H1 (cell line): ENCODE data around the gene OLIG2. TPM values are rescaled to one million over a fixed set of nuclear protein-coding genes. Genes with fewer than 3 reads are reported as not detected.

Experiments
- CTCF ChIA-PET: fragments of 300-600 bp; sonication (Branson Sonifier 250); formaldehyde crosslinking; loops from one replicate; lab custom pipeline; 2021; ENCODE audit not compliant: partially characterized antibody; lab: Charles Lee
- POLR2A ChIA-PET: fragments of 300-600 bp; sonication (Branson Sonifier 250); formaldehyde crosslinking; loops from one replicate; lab custom pipeline; 2021; ENCODE audit warnings: inconsistent platforms; ENCODE audit not compliant: partially characterized antibody; lab: Charles Lee
- DNase-seq, 2 experiments: peaks; one replicate each; pipeline versions ENCODE4 v3.0.0 to v3.0.0-alpha.2; 2010 to 2022; ENCODE audit warnings: low spot score in 2 of 2, low read depth in 1 of 2, mixed read lengths in 1 of 2
- FAIRE-seq: peaks from 2 replicates; lab custom pipeline; 2011; peaks lifted over from hg19 to GRCh38; lab: Jason Lieb, UNC
- H2AFZ ChIP-seq: 2 replicates; pipeline ENCODE4 v1.8.1; 2012; ENCODE audit warnings: low read length, inconsistent platforms
- H2AK5ac ChIP-seq: 2 replicates; pipeline ENCODE4 v1.6.1; 2013; ENCODE audit warnings: low read depth, low read length
- H2BK120ac ChIP-seq: replicated peaks from 2 replicates; pipeline ENCODE3; 2013; ENCODE audit warnings: low read depth, low read length, inconsistent platforms
- H2BK12ac ChIP-seq: 2 replicates; pipeline ENCODE4 v1.6.1; 2013; ENCODE audit warnings: low read depth, low read length
- H2BK15ac ChIP-seq: 2 replicates; pipeline ENCODE4 v1.6.1; 2013; ENCODE audit warnings: low read length
- H2BK20ac ChIP-seq: 2 replicates; pipeline ENCODE4 v1.6.1; 2013; ENCODE audit warnings: low read length
- H2BK5ac ChIP-seq: 2 replicates; pipeline ENCODE4 v1.6.1; 2013; ENCODE audit warnings: low read depth, low read length
- H3K14ac ChIP-seq: 2 replicates; pipeline ENCODE4 v1.6.1; 2013; ENCODE audit warnings: inconsistent platforms; ENCODE audit not compliant: insufficient read length
- H3K18ac ChIP-seq: 2 replicates; pipeline ENCODE4 v1.6.1; 2013; ENCODE audit warnings: low read length; ENCODE audit errors: extremely low read depth
- H3K23ac ChIP-seq: 2 replicates; pipeline ENCODE4 v1.6.1; 2013; ENCODE audit warnings: inconsistent platforms; ENCODE audit not compliant: insufficient read length
- H3K23me2 ChIP-seq: 2 replicates; pipeline ENCODE4 v1.6.1; 2013; ENCODE audit warnings: low read depth, low read length
- H3K27ac ChIP-seq: 2 replicates; pipeline ENCODE4 v1.6.1; 2011; ENCODE audit warnings: low read depth, low read length, inconsistent platforms
- H3K27me3 ChIP-seq, 4 experiments: replicated peaks in 1 of 4; 1 replicate in 1 of 4; 2 replicates in 3 of 4; pipeline versions ENCODE4 v1.6.1 to v1.8.1; 2011 to 2013; ENCODE audit warnings: low read length in 3 of 4, mild to moderate bottlenecking in 3 of 4, inconsistent platforms in 2 of 4, mixed read lengths in 2 of 4, moderate library complexity in 1 of 4; ENCODE audit not compliant: control insufficient read depth in 3 of 4, insufficient read depth in 3 of 4; ENCODE audit errors: extremely low read depth in 1 of 4
- H3K36me3 ChIP-seq, 4 experiments: 2 replicates each; pipeline versions ENCODE4 v1.6.1 to v1.8.1; 2011 to 2013; ENCODE audit warnings: mild to moderate bottlenecking in 4 of 4, low read length in 3 of 4, moderate library complexity in 2 of 4, control low read depth in 1 of 4, inconsistent platforms in 1 of 4; ENCODE audit not compliant: insufficient read depth in 4 of 4, control insufficient read depth in 2 of 4
- H3K4ac ChIP-seq: replicated peaks from 2 replicates; pipeline ENCODE3; 2013; ENCODE audit warnings: low read length, low read depth, mixed read lengths, inconsistent platforms; ENCODE audit not compliant: insufficient read length
- H3K4me1 ChIP-seq, 4 experiments: replicated peaks in 1 of 4; 1 replicate in 1 of 4; 2 replicates in 3 of 4; pipeline versions ENCODE4 v1.6.1 to v1.8.1; 2011 to 2013; ENCODE audit warnings: low read length in 3 of 4, inconsistent platforms in 2 of 4, mixed read lengths in 1 of 4; ENCODE audit not compliant: insufficient read depth in 4 of 4, control insufficient read depth in 3 of 4
- H3K4me2 ChIP-seq, 2 experiments: 2 replicates each; pipeline versions ENCODE4 v1.6.1 to v1.8.1; 2011 to 2013; ENCODE audit warnings: low read depth in 2 of 2, low read length in 2 of 2, control low read depth in 1 of 2, inconsistent platforms in 1 of 2, mild to moderate bottlenecking in 1 of 2; ENCODE audit not compliant: insufficient read depth in 1 of 2
- H3K4me3 ChIP-seq, 4 experiments: fragments of 200-600, 300-600 bp in 1 of 4; sonication (generic), shearing (Covaris generic), sonication (Bioruptor Twin) in 1 of 4; 2 replicates each; pipeline versions ENCODE4 v1.5.1 to v1.8.1; 2011 to 2016; ENCODE audit warnings: low read length in 4 of 4, low read depth in 3 of 4, control low read depth in 2 of 4, inconsistent platforms in 2 of 4, mild to moderate bottlenecking in 2 of 4, mixed read lengths in 1 of 4, moderate library complexity in 1 of 4; ENCODE audit not compliant: insufficient read depth in 2 of 4; ENCODE audit errors: extremely low read depth in 1 of 4
- H3K56ac ChIP-seq: replicated peaks from 2 replicates; pipeline ENCODE3; 2013; ENCODE audit warnings: low read depth, mild to moderate bottlenecking, mixed read lengths, low read length, inconsistent platforms; ENCODE audit not compliant: insufficient read length
- H3K79me1 ChIP-seq: 2 replicates; pipeline ENCODE4 v1.6.1; 2013; ENCODE audit warnings: low read depth, low read length, control low read depth
- H3K79me2 ChIP-seq, 2 experiments: 2 replicates each; pipeline versions ENCODE4 v1.6.1 to v1.8.1; 2012 to 2013; ENCODE audit warnings: low read length in 2 of 2, mild to moderate bottlenecking in 2 of 2, inconsistent platforms in 1 of 2; ENCODE audit not compliant: insufficient read depth in 2 of 2, control insufficient read depth in 1 of 2
- H3K9ac ChIP-seq, 4 experiments: replicated peaks in 1 of 4; 1 replicate in 1 of 4; 2 replicates in 3 of 4; pipeline versions ENCODE4 v1.6.1 to v1.8.1; 2011 to 2013; ENCODE audit warnings: low read depth in 3 of 4, low read length in 3 of 4, control low read depth in 2 of 4, mild to moderate bottlenecking in 2 of 4, moderate library complexity in 2 of 4, inconsistent platforms in 1 of 4; ENCODE audit errors: extremely low read depth in 1 of 4
- H3K9me3 ChIP-seq, 2 experiments: 2 replicates each; pipeline versions ENCODE4 v1.6.1 to v1.8.1; 2012 to 2013; ENCODE audit warnings: mild to moderate bottlenecking in 2 of 2, moderate library complexity in 2 of 2, control low read depth in 1 of 2, inconsistent platforms in 1 of 2, low read depth in 1 of 2, low read length in 1 of 2, mixed read lengths in 1 of 2; ENCODE audit not compliant: insufficient read depth in 2 of 2
- H4K20me1 ChIP-seq, 2 experiments: replicated peaks in 1 of 2; 2 replicates each; pipeline versions ENCODE3 to v1.8.1; 2011 to 2013; ENCODE audit warnings: inconsistent platforms in 2 of 2, low read length in 2 of 2, mild to moderate bottlenecking in 1 of 2; ENCODE audit not compliant: insufficient read depth in 2 of 2, control insufficient read depth in 1 of 2
- H4K5ac ChIP-seq: 2 replicates; pipeline ENCODE4 v1.6.1; 2013; ENCODE audit warnings: low read length, low read depth, mixed read lengths, inconsistent platforms; ENCODE audit not compliant: insufficient read length
- H4K8ac ChIP-seq: 2 replicates; pipeline ENCODE4 v1.8.0; 2013; ENCODE audit warnings: mild to moderate bottlenecking, moderate library complexity, low read length, inconsistent platforms; ENCODE audit not compliant: insufficient read depth; ENCODE audit errors: extremely low read depth
- H4K91ac ChIP-seq: replicated peaks from 2 replicates; pipeline ENCODE3; 2013; ENCODE audit warnings: low read length, mixed read lengths, inconsistent platforms; ENCODE audit not compliant: insufficient read length
- CTCF ChIP-seq, 3 experiments: IDR thresholded peaks; 1 replicate in 2 of 3; 2 replicates in 1 of 3; pipeline versions ENCODE4 v1.5.1 to v1.6.1; 2011; ENCODE audit warnings: low read length in 3 of 3, mild to moderate bottlenecking in 3 of 3, inconsistent platforms in 2 of 3, low read depth in 1 of 3, moderate library complexity in 1 of 3; ENCODE audit not compliant: insufficient read depth in 1 of 3; ENCODE audit errors: control extremely low read depth in 1 of 3
- JUND ChIP-seq: IDR thresholded peaks from 2 replicates; pipeline ENCODE4 v1.6.1; 2011; ENCODE audit warnings: mild to moderate bottlenecking, improper control_type of control experiment, low read length
- KDM1A ChIP-seq: fragments of 200-600, 300-600 bp; sonication (generic); IDR thresholded peaks from 2 replicates; pipeline ENCODE4 v1.7.1; 2016; ENCODE audit warnings: mild to moderate bottlenecking, low read length, borderline replicate concordance
- SP2 ChIP-seq: IDR thresholded peaks from 2 replicates; pipeline ENCODE4 v1.6.1; 2012; ENCODE audit warnings: mild to moderate bottlenecking, low read length, inconsistent platforms
- TAF7 ChIP-seq: optimal IDR thresholded peaks from 2 replicates; pipeline ENCODE3; 2011; ENCODE audit warnings: low read depth, mild to moderate bottlenecking, inconsistent platforms, low read length, moderate library complexity, borderline replicate concordance
- WGBS, 2 experiments: shearing (Covaris generic) in 1 of 2; methylation state at CpG; one replicate each; pipeline versions ENCODE4 v1.1.6 to v1.1.7; 2013 to 2015; ENCODE audit warnings: low lambda C conversion rate in 2 of 2, mixed read lengths in 2 of 2, inconsistent platforms in 1 of 2, low coverage in 1 of 2, missing lambda C conversion rate in 1 of 2; ENCODE audit not compliant: insufficient replicate concordance in 2 of 2, insufficient coverage in 1 of 2, insufficient read length in 1 of 2; ENCODE audit errors: extremely low coverage in 1 of 2, missing lambda C conversion rate in 1 of 2; 5-methylcytosine and 5-hydroxymethylcytosine counted together
- polyA plus RNA-seq, 7 experiments: library from polyadenylated mRNA; depleted of rRNA in 3 of 7; stranded (reverse) in 5 of 7; unstranded in 2 of 7; fragments of >200 nt in 5 of 7; fragments of 200-250 nt in 2 of 7; gene quantifications; 1 replicate in 5 of 7; 2 replicates in 1 of 7; 4 replicates in 1 of 7; pipeline versions ENCODE4 v1.2.1 to v1.2.3, GENCODE V29; 2011 to 2013; ENCODE audit warnings: missing spikeins in 2 of 7, mixed read lengths in 2 of 7
- total RNA-seq: library from RNA; stranded (reverse); fragmentation: NEBNext Ultra II Directional; extraction: Animal tissue kit (Norgen Biotek cat#: 25700); gene quantifications from 2 replicates; pipeline ENCODE4 v1.2.1, GENCODE V29; 2021

The OLIG2 gene
- total and polyA plus RNA-seq, 2 of the 8 experiments (the other 6 are each of a cell fraction or from before 2014, with no cell fraction given), result 0.79 TPM; not detected in 1

- H3K18ac ChIP-seq, result no peak overlapping the region
- no peaks in the 10 kb centered on the region for H3K79me1 ChIP-seq
- H2BK120ac ChIP-seq, result no peak overlapping the region
- H3K56ac ChIP-seq, result no peak overlapping the region
- no peak overlapping the region for H3K9ac ChIP-seq
- POLR2A ChIA-PET, result no interaction called here
- H3K4me1 ChIP-seq, result peaks cover 0 to 3% (median 1%) of the 10 kb centered on the region in 4 experiments; a peak in 2 of 7 replicates
- FAIRE-seq (peak; percentile 28), DNase-seq (no peak)
- TF ChIP-seq KDM1A (no peak), JUND (no peak), SP2 (no peak), CTCF (IDR thresholded peaks at IDR 0.05; ENCODE audit: control extremely low read depth in 1 of 3, insufficient read depth in 1 of 3, low read depth in 1 of 3, low read length in 3 of 3) (no peak), TAF7 (no peak)
- H2BK12ac ChIP-seq, result no peak overlapping the region
- H3K36me3 ChIP-seq, result no peaks in the 10 kb centered on the region
- H2BK20ac ChIP-seq, result no peak overlapping the region
- no peak overlapping the region for H3K23ac ChIP-seq
- H2BK5ac ChIP-seq, result no peak overlapping the region
- H3K9me3 ChIP-seq, result no peaks in the 10 kb centered on the region
- CTCF ChIA-PET, result interaction anchor here (0.6 to 2.4 kb wide), 7 partner anchors 9 to 543 kb away, joined by 3 to 18 read pairs (median 4); no protein-coding TSS in a partner anchor
- H2BK15ac ChIP-seq, result no peak overlapping the region
- H3K23me2 ChIP-seq, result no peaks in the 10 kb centered on the region
- H3K79me2 ChIP-seq, result no peaks in the 10 kb centered on the region
- no peaks in the 10 kb centered on the region for H4K20me1 ChIP-seq
- H3K4me2 ChIP-seq, result no peak overlapping the region
- no peak overlapping the region for H3K4ac ChIP-seq
- no peak overlapping the region for H2AK5ac ChIP-seq
- no peak overlapping the region for H4K91ac ChIP-seq
- H3K27me3 ChIP-seq, result no peaks in the 10 kb centered on the region
- no peak overlapping the region for H4K5ac ChIP-seq
- H2AFZ ChIP-seq, result no peak overlapping the region
- no peak overlapping the region for H4K8ac ChIP-seq
- no peak overlapping the region for H3K27ac ChIP-seq
- 73% methylated on average over 8 of the region's 8 CpGs; no CpG with 5 or more reads in 1 of the 2 experiments for WGBS, 2 experiments
- H3K14ac ChIP-seq, result no peak overlapping the region
- H3K4me3 ChIP-seq, result no peak overlapping the region
Measured at GRCh38 chr21:32991361-32991760, 34.4 kb upstream of the OLIG2 start.
